GM23338 (cell line): Measurements from ENCODE around the gene APOD. TPM values are rescaled to one million over a fixed set of nuclear protein-coding genes. Genes with fewer than 3 reads are reported as not detected.

ENCODE experiments used
- ATAC-seq: fragments of 200-7000 bp; cut with Tn5 transposase; 3 replicates; pipeline ENCODE4 v1.9.1; 2020
- DNase-seq: peaks from one replicate; pipeline ENCODE4 v3.0.0-alpha.2; 2015; ENCODE audit warnings: low spot score
- H2AFZ ChIP-seq: fragments of 200-600 bp; sonication (generic); 2 replicates; pipeline ENCODE4 v1.8.0; 2016; ENCODE audit warnings: antibody characterized with exemption, mild to moderate bottlenecking, moderate library complexity
- H3F3A ChIP-seq: fragments of 200-600 bp; sonication (generic); replicated peaks from 2 replicates; pipeline ENCODE4 v1.8.0; 2017; ENCODE audit warnings: antibody characterized with exemption, mixed run types, low read depth
- H3K27ac ChIP-seq: fragments of 200-600 bp; sonication (generic); 2 replicates; pipeline ENCODE4 v1.6.1; 2016; ENCODE audit warnings: low read depth
- H3K27me3 ChIP-seq: fragments of 200-600 bp; sonication (generic); 2 replicates; pipeline ENCODE4 v1.8.0; 2016; ENCODE audit warnings: mild to moderate bottlenecking, mixed run types, moderate library complexity; ENCODE audit not compliant: insufficient read depth
- H3K36me3 ChIP-seq: fragments of 200-600 bp; sonication (generic); 2 replicates; pipeline ENCODE4 v1.8.0; 2016; ENCODE audit warnings: mild to moderate bottlenecking; ENCODE audit not compliant: insufficient read depth
- H3K4me1 ChIP-seq: fragments of 200-600 bp; sonication (generic); 2 replicates; pipeline ENCODE4 v1.8.0; 2016; ENCODE audit warnings: mild to moderate bottlenecking, moderate library complexity; ENCODE audit not compliant: insufficient read depth
- H3K4me2 ChIP-seq: fragments of 200-600 bp; sonication (generic); 2 replicates; pipeline ENCODE4 v1.7.1; 2017; ENCODE audit warnings: mixed run types
- H3K4me3 ChIP-seq: fragments of 200-600 bp; sonication (generic); 2 replicates; pipeline ENCODE4 v1.6.1; 2016; ENCODE audit warnings: mixed run types
- H3K79me2 ChIP-seq: fragments of 200-600 bp; sonication (generic); replicated peaks from 2 replicates; pipeline ENCODE4 v1.8.0; 2017; ENCODE audit warnings: mild to moderate bottlenecking; ENCODE audit not compliant: insufficient read depth
- H3K9me2 ChIP-seq: fragments of 200-600 bp; sonication (generic); 2 replicates; pipeline ENCODE4 v1.8.0; 2017; ENCODE audit not compliant: insufficient read depth
- H4K20me1 ChIP-seq: fragments of 200-600 bp; sonication (generic); replicated peaks from 2 replicates; pipeline ENCODE4 v1.8.0; 2017; ENCODE audit warnings: mild to moderate bottlenecking; ENCODE audit not compliant: insufficient read depth
- H3K27ac Mint-ChIP-seq: 2 replicates; pipeline ENCODE4 v1.8.0; 2020; ENCODE audit warnings: inconsistent platforms, mild to moderate bottlenecking, moderate library complexity, mixed read lengths
- H3K27me3 Mint-ChIP-seq: 3 replicates; pipeline ENCODE4 v1.8.0; 2022; ENCODE audit warnings: low read depth, mild to moderate bottlenecking, moderate library complexity, mixed read lengths, inconsistent platforms; ENCODE audit not compliant: insufficient read depth, poor library complexity
- H3K36me3 Mint-ChIP-seq: 3 replicates; pipeline ENCODE4 v1.8.0; 2021; ENCODE audit warnings: low read depth, mild to moderate bottlenecking, inconsistent platforms, moderate library complexity, mixed read lengths
- H3K4me1 Mint-ChIP-seq: 3 replicates; pipeline ENCODE4 v1.8.0; 2020; ENCODE audit warnings: mild to moderate bottlenecking, inconsistent platforms, mixed read lengths
- H3K4me3 Mint-ChIP-seq: 3 replicates; pipeline ENCODE4 v1.8.0; 2021; ENCODE audit warnings: moderate library complexity, mild to moderate bottlenecking, inconsistent platforms, mixed read lengths
- H3K9me3 Mint-ChIP-seq: 3 replicates; pipeline ENCODE4 v1.8.0; 2020; ENCODE audit warnings: moderate library complexity, mild to moderate bottlenecking, inconsistent platforms, mixed read lengths
- CREB1 ChIP-seq: fragments of 250-450 bp; sonication (Bioruptor Pico); IDR thresholded peaks from 2 replicates; pipeline ENCODE4 v1.5.0; 2020; ENCODE audit warnings: low read depth, mild to moderate bottlenecking, moderate library complexity
- EZH2 ChIP-seq: fragments of 200-600 bp; sonication (generic); IDR thresholded peaks from one replicate; pipeline ENCODE4 v1.8.0; 2017; ENCODE audit warnings: antibody characterized with exemption, mild to moderate bottlenecking, low read depth; ENCODE audit not compliant: unreplicated experiment
- EZH2phosphoT487 ChIP-seq: fragments of 200-600 bp; sonication (generic); IDR thresholded peaks from one replicate; pipeline ENCODE4 v1.8.1; 2018; ENCODE audit warnings: antibody characterized with exemption; ENCODE audit not compliant: unreplicated experiment
- JUNB ChIP-seq: IDR thresholded peaks from one replicate; pipeline ENCODE4 v1.6.1; 2016; ENCODE audit warnings: antibody characterized with exemption; ENCODE audit not compliant: unreplicated experiment
- NANOG ChIP-seq: IDR thresholded peaks from 2 replicates; pipeline ENCODE4 v1.6.1; 2016; ENCODE audit warnings: antibody characterized with exemption, borderline replicate concordance
- POLR2AphosphoS5 ChIP-seq: IDR thresholded peaks from 2 replicates; pipeline ENCODE4 v1.6.1; 2016; ENCODE audit warnings: antibody characterized with exemption, low read depth
- STAT1 ChIP-seq: IDR thresholded peaks from one replicate; pipeline ENCODE4 v1.6.1; 2016; ENCODE audit warnings: antibody characterized with exemption; ENCODE audit not compliant: unreplicated experiment
- ZNF114 ChIP-seq: fragments of 250-450 bp; sonication (Bioruptor Pico); IDR thresholded peaks from 2 replicates; pipeline ENCODE4 v1.5.0; 2020; ENCODE audit warnings: mild to moderate bottlenecking, moderate library complexity
- ZNF331 ChIP-seq: fragments of 250-450 bp; sonication (Bioruptor Pico); IDR thresholded peaks from 2 replicates; pipeline ENCODE4 v1.5.0; 2020; ENCODE audit warnings: low read depth, mild to moderate bottlenecking, moderate library complexity
- polyA plus RNA-seq: library from polyadenylated mRNA; unstranded; fragments of >200 nt; fragmentation: Nextera tagmentation; extraction: Ambion mirVana; gene quantifications from 2 replicates; pipeline ENCODE4 v1.2.1, GENCODE V29; 2016
- total RNA-seq: library from RNA; depleted of rRNA; stranded (reverse); fragments of >200 nt; shearing (Covaris generic); gene quantifications from 2 replicates; pipeline ENCODE4 v1.2.3, GENCODE V29; 2014
- TF ChIP-seq, protein P1 (sequence below), 2 experiments: fragments of 200-600 bp in 1 of 2; sonication (generic) in 1 of 2; conservative IDR thresholded peaks; 2 replicates each; pipeline versions ENCODE4 v1.5.1 to v1.6.1; 2016 to 2017; ENCODE audit warnings: antibody characterized with exemption in 2 of 2, low read depth in 2 of 2, mild to moderate bottlenecking in 2 of 2, moderate library complexity in 1 of 2
- TF ChIP-seq, protein P2 (sequence below): fragments of 250-450 bp; sonication (Bioruptor Pico); IDR thresholded peaks from 2 replicates; pipeline ENCODE4 v1.5.0; 2020; ENCODE audit warnings: mild to moderate bottlenecking, moderate library complexity

The APOD gene
- total and polyA plus RNA-seq, 2 experiments from 2014 or later = not detected

DNA sequence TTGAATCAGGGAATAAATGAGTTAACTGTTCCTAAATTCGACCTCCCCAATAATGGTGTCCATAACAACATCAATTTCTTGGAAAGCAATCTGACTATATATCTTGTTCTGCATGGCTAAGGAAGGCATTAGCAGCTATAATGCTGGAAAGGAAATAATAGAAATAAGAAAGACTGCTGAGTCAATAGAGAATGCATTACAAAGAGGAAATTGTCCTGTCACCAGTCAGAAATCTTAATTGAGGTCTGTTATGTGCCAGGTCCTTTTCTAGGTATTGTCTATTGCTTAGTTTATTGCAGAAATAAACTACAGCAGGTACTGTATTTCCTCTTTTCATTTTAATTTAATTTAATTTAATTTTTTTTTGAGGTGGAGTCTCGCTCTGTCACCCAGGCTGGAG lies 34.8 kb downstream of the APOD start:
- Histone ChIP-seq H3K4me3 (peak overlapping the region; percentile 35; the same call in 1 of the 2 replicates), H4K20me1 (no peaks in the 10 kb centered on the region), H3K27ac (no peak overlapping the region), H3K9me2 (no peaks in the 10 kb centered on the region), H3K27me3 (peaks cover 19% of the 10 kb centered on the region), H3K4me2 (peak overlapping the region; percentile 67), H3K4me1 (peaks cover 35% of the 10 kb centered on the region), H3K36me3 (no peaks in the 10 kb centered on the region), H2AFZ (no peak overlapping the region), H3K79me2 (no peaks in the 10 kb centered on the region), H3F3A (no peaks in the 10 kb centered on the region)
- Mint-ChIP-seq H3K36me3 (no peaks in the 10 kb centered on the region), H3K9me3 (no peaks in the 10 kb centered on the region), H3K27ac (no peak overlapping the region), H3K27me3 (peaks cover 15% of the 10 kb centered on the region), H3K4me1 (peaks cover 37% of the 10 kb centered on the region), H3K4me3 (no peak overlapping the region)
- ATAC-seq (no peak), DNase-seq (no peak)
- no peak for TF ChIP-seq JUNB
- TF ChIP-seq POLR2AphosphoS5 = no peak
- TF ChIP-seq ZNF331 (CRISPR knock-in tag) = no peak
- TF ChIP-seq EZH2phosphoT487 = no peak
- TF ChIP-seq CREB1 (CRISPR knock-in tag) = no peak
- TF ChIP-seq NANOG = no peak
- no peak for TF ChIP-seq EZH2
- TF ChIP-seq ZNF114 (CRISPR knock-in tag) = no peak
- TF ChIP-seq, protein P1, sequence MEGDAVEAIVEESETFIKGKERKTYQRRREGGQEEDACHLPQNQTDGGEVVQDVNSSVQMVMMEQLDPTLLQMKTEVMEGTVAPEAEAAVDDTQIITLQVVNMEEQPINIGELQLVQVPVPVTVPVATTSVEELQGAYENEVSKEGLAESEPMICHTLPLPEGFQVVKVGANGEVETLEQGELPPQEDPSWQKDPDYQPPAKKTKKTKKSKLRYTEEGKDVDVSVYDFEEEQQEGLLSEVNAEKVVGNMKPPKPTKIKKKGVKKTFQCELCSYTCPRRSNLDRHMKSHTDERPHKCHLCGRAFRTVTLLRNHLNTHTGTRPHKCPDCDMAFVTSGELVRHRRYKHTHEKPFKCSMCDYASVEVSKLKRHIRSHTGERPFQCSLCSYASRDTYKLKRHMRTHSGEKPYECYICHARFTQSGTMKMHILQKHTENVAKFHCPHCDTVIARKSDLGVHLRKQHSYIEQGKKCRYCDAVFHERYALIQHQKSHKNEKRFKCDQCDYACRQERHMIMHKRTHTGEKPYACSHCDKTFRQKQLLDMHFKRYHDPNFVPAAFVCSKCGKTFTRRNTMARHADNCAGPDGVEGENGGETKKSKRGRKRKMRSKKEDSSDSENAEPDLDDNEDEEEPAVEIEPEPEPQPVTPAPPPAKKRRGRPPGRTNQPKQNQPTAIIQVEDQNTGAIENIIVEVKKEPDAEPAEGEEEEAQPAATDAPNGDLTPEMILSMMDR (conservative IDR thresholded peaks at IDR 0.05; ENCODE audit: low read depth in 2 of 2) = no peak
- TF ChIP-seq STAT1 = no peak
- TF ChIP-seq, protein P2, sequence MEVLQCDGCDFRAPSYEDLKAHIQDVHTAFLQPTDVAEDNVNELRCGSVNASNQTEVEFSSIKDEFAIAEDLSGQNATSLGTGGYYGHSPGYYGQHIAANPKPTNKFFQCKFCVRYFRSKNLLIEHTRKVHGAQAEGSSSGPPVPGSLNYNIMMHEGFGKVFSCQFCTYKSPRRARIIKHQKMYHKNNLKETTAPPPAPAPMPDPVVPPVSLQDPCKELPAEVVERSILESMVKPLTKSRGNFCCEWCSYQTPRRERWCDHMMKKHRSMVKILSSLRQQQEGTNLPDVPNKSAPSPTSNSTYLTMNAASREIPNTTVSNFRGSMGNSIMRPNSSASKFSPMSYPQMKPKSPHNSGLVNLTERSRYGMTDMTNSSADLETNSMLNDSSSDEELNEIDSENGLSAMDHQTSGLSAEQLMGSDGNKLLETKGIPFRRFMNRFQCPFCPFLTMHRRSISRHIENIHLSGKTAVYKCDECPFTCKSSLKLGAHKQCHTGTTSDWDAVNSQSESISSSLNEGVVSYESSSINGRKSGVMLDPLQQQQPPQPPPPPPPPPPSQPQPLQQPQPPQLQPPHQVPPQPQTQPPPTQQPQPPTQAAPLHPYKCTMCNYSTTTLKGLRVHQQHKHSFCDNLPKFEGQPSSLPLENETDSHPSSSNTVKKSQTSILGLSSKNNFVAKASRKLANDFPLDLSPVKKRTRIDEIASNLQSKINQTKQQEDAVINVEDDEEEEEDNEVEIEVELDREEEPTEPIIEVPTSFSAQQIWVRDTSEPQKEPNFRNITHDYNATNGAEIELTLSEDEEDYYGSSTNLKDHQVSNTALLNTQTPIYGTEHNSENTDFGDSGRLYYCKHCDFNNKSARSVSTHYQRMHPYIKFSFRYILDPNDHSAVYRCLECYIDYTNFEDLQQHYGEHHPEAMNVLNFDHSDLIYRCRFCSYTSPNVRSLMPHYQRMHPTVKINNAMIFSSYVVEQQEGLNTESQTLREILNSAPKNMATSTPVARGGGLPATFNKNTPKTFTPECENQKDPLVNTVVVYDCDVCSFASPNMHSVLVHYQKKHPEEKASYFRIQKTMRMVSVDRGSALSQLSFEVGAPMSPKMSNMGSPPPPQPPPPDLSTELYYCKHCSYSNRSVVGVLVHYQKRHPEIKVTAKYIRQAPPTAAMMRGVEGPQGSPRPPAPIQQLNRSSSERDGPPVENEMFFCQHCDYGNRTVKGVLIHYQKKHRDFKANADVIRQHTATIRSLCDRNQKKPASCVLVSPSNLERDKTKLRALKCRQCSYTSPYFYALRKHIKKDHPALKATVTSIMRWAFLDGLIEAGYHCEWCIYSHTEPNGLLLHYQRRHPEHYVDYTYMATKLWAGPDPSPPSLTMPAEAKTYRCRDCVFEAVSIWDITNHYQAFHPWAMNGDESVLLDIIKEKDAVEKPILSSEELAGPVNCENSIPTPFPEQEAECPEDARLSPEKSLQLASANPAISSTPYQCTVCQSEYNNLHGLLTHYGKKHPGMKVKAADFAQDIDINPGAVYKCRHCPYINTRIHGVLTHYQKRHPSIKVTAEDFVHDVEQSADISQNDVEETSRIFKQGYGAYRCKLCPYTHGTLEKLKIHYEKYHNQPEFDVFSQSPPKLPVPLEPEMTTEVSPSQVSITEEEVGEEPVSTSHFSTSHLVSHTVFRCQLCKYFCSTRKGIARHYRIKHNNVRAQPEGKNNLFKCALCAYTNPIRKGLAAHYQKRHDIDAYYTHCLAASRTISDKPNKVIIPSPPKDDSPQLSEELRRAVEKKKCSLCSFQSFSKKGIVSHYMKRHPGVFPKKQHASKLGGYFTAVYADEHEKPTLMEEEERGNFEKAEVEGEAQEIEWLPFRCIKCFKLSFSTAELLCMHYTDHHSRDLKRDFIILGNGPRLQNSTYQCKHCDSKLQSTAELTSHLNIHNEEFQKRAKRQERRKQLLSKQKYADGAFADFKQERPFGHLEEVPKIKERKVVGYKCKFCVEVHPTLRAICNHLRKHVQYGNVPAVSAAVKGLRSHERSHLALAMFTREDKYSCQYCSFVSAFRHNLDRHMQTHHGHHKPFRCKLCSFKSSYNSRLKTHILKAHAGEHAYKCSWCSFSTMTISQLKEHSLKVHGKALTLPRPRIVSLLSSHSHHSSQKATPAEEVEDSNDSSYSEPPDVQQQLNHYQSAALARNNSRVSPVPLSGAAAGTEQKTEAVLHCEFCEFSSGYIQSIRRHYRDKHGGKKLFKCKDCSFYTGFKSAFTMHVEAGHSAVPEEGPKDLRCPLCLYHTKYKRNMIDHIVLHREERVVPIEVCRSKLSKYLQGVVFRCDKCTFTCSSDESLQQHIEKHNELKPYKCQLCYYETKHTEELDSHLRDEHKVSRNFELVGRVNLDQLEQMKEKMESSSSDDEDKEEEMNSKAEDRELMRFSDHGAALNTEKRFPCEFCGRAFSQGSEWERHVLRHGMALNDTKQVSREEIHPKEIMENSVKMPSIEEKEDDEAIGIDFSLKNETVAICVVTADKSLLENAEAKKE = no peak
